IPS-18c (cell line): ENCODE results near the gene RETREG2.

ENCODE experiments used
- H3K4me3 ChIP-seq: 2 replicates; pipeline ENCODE4 v1.7.0; 2013; ENCODE audit warnings: low read depth, mild to moderate bottlenecking, low read length, moderate library complexity; ENCODE audit not compliant: insufficient read depth
- H3K9me3 ChIP-seq: one replicate; pipeline ENCODE4 v1.6.1; 2013; ENCODE audit warnings: mild to moderate bottlenecking, low read length, moderate library complexity; ENCODE audit not compliant: control insufficient read depth, insufficient read depth

Gene RETREG2

GRCh38 chr2:219177552-219178376 lies at the start of gene RETREG2:
RETREG2 (plus strand) TSS chr2:219178275; CDS start chr2:219178353, 78 bp downstream.
- Histone ChIP-seq H3K9me3 (no peaks in the 10 kb centered on the region), H3K4me3 (peak within 1 kb of the TSS; percentile 73)

GRCh38 chr2:219128396-219128795 lies 49.7 kb upstream of the RETREG2 start:
- Histone ChIP-seq H3K9me3 (no peaks in the 10 kb centered on the region), H3K4me3 (no peak overlapping the region)

- Histone ChIP-seq H3K4me3 (no peak overlapping the region), H3K9me3 (no peaks in the 10 kb centered on the region)
These were observed 48.5 kb upstream of the RETREG2 start for GRCh38 chr2:219129589-219129988.

GRCh38 chr2:219131327-219131726 lies 46.7 kb upstream of the RETREG2 start:
- H3K4me3 ChIP-seq = no peak overlapping the region
- no peaks in the 10 kb centered on the region for H3K9me3 ChIP-seq

GRCh38 chr2:219131744-219132143 lies 46.3 kb upstream of the RETREG2 start:
- Histone ChIP-seq H3K9me3 (no peaks in the 10 kb centered on the region), H3K4me3 (no peak overlapping the region)

GRCh38 chr2:219133976-219134375 lies 44.1 kb upstream of the RETREG2 start:
- Histone ChIP-seq H3K9me3 (no peaks in the 10 kb centered on the region), H3K4me3 (no peak overlapping the region)

GRCh38 chr2:219140722-219141121 lies 37.4 kb upstream of the RETREG2 start:
- no peaks in the 10 kb centered on the region for H3K9me3 ChIP-seq
- no peak overlapping the region for H3K4me3 ChIP-seq

GRCh38 chr2:219142329-219142728 lies 35.7 kb upstream of the RETREG2 start:
- Histone ChIP-seq H3K9me3 (no peaks in the 10 kb centered on the region), H3K4me3 (no peak overlapping the region)

- no peaks in the 10 kb centered on the region for H3K9me3 ChIP-seq
- H3K4me3 ChIP-seq = no peak overlapping the region
These were observed 28.4 kb upstream of the RETREG2 start for GRCh38 chr2:219149667-219150066.

GRCh38 chr2:219155054-219155644 lies 22.9 kb upstream of the RETREG2 start:
- Histone ChIP-seq H3K4me3 (no peak overlapping the region), H3K9me3 (no peaks in the 10 kb centered on the region)

GRCh38 chr2:219157396-219157795 lies 20.7 kb upstream of the RETREG2 start:
- Histone ChIP-seq H3K9me3 (no peaks in the 10 kb centered on the region), H3K4me3 (no peak overlapping the region)

GRCh38 chr2:219158025-219158424 lies 20.1 kb upstream of the RETREG2 start:
- H3K9me3 ChIP-seq = peaks cover under 1% of the 10 kb centered on the region
- no peak overlapping the region for H3K4me3 ChIP-seq

- peaks cover 2% of the 10 kb centered on the region for H3K9me3 ChIP-seq
These were observed 19.5 kb upstream of the RETREG2 start for GRCh38 chr2:219158586-219158985.

GRCh38 chr2:219159771-219160185 lies 18.3 kb upstream of the RETREG2 start:
- peaks cover 2% of the 10 kb centered on the region for H3K9me3 ChIP-seq

More at GRCh38 chr2:219158586-219158985, 19.5 kb upstream of the RETREG2 start:
- no peak overlapping the region for H3K4me3 ChIP-seq

GRCh38 chr2:219160186-219161017 lies 17.7 kb upstream of the RETREG2 start, which contains the start of gene NHEJ1:
NHEJ1 (minus strand) TSS chr2:219160815; CDS start chr2:219158362, 2,453 bp downstream.
- peak within 1 kb of the TSS; percentile 99 for H3K4me3 ChIP-seq
- H3K9me3 ChIP-seq = peaks cover 2% of the 10 kb centered on the region

More at GRCh38 chr2:219159771-219160185, 18.3 kb upstream of the RETREG2 start:
- peak overlapping the region; percentile 99 for H3K4me3 ChIP-seq

GRCh38 chr2:219161097-219161496 lies 17.0 kb upstream of the RETREG2 start:
- Histone ChIP-seq H3K9me3 (peaks cover 2% of the 10 kb centered on the region), H3K4me3 (peak overlapping the region; percentile 99)

- Histone ChIP-seq H3K4me3 (no peak overlapping the region), H3K9me3 (peaks cover 2% of the 10 kb centered on the region)
These were observed 14.9 kb upstream of the RETREG2 start for GRCh38 chr2:219163156-219163555.
